Right lobe of liver (tissue), 6 donors: ENCODE data around the gene RPS6KA4. TPM values are rescaled to one million over a fixed set of nuclear protein-coding genes. Genes with fewer than 3 reads are reported as not detected.

Experiments
- ATAC-seq, 4 donors: fragments of 200-7000 bp; cut with Tn5 transposase; one replicate each; pipeline ENCODE4 v1.9.1; 2020; ENCODE audit warnings: mild to moderate bottlenecking in 4 of 4, moderate library complexity in 4 of 4
- DNase-seq, 3 donors: peaks; one replicate each; pipeline ENCODE4 v3.0.0-alpha.2; 2020
- H3K27ac ChIP-seq, 3 donors: fragments of 200-600 bp; one replicate each; pipeline ENCODE4 v1.8.0; 2022
- H3K27me3 ChIP-seq, 2 donors: fragments of 200-600 bp; one replicate each; pipeline ENCODE4 v1.8.0; 2022
- H3K36me3 ChIP-seq, 4 donors: fragments of 200-600 bp; sonication (generic) in 1 of 4; one replicate each; pipeline versions ENCODE4 v1.5.1 to v1.8.0; 2017 to 2022; ENCODE audit warnings: control low read depth in 1 of 4
- H3K4me1 ChIP-seq, 4 donors: fragments of 200-600 bp; sonication (generic) in 1 of 4; one replicate each; pipeline versions ENCODE4 v1.5.1 to v1.8.0; 2017 to 2022; ENCODE audit warnings: control low read depth in 1 of 4
- H3K4me3 ChIP-seq, 3 donors: fragments of 200-600 bp; one replicate each; pipeline ENCODE4 v1.8.0; 2022
- H3K9me3 ChIP-seq, 4 donors: fragments of 200-600 bp; sonication (generic) in 1 of 4; one replicate each; pipeline versions ENCODE4 v1.5.1 to v1.8.0; 2017 to 2022; ENCODE audit warnings: control low read depth in 1 of 4
- POLR2A ChIP-seq: fragments of 450-650 bp; IDR thresholded peaks from one replicate; pipeline ENCODE4 v1.6.1; 2017; ENCODE audit warnings: antibody characterized with exemption, mild to moderate bottlenecking
- WGBS: methylation state at CpG from one replicate; pipeline ENCODE4 v1.1.6; 2018; ENCODE audit warnings: low coverage, low lambda C conversion rate; ENCODE audit not compliant: insufficient coverage; ENCODE audit errors: missing lambda C conversion rate; 5-methylcytosine and 5-hydroxymethylcytosine counted together
- intact Hi-C, 2 donors: fragments of 100-400 bp; cut with DNase I; formaldehyde crosslinking; loops; one replicate each; pipeline versions ENCODE4 v1.11.2 to v1.14.1; 2022
- total RNA-seq, 6 experiments: library from RNA; depleted of rRNA in 2 of 6; stranded (reverse); fragments of >200 nt in 2 of 6; fragmentation: NEBNext Ultra II Directional in 3 of 6; extraction: Animal tissue kit (Norgen Biotek cat#: 25700) in 3 of 6; gene quantifications; one replicate each; pipeline versions ENCODE4 v1.1.0 to v1.2.4, GENCODE V29; 2016 to 2023
- TF ChIP-seq, protein P1 (sequence below), 4 donors: fragments of 200-600 bp in 3 of 4; fragments of 450-650 bp in 1 of 4; IDR thresholded peaks; one replicate each; pipeline versions ENCODE4 v1.5.1 to v1.8.0; 2016 to 2022; ENCODE audit warnings: antibody characterized with exemption in 4 of 4, mild to moderate bottlenecking in 2 of 4
- donor health status: DM: no; HTN: yes; CAD: no.
- donor health status: DM: no; HTN: no; CAD: no.
- donor health status: DM: no; HTN: no; CAD: no.
- donor health status: DM: no; HTN: yes; CAD: no.
- donor health status: DM: no; HTN: yes; CAD: no.

Gene RPS6KA4
- total RNA-seq, 6 experiments from 2014 or later, result 6.6 to 17.9 (median 10.3) TPM

DNA sequence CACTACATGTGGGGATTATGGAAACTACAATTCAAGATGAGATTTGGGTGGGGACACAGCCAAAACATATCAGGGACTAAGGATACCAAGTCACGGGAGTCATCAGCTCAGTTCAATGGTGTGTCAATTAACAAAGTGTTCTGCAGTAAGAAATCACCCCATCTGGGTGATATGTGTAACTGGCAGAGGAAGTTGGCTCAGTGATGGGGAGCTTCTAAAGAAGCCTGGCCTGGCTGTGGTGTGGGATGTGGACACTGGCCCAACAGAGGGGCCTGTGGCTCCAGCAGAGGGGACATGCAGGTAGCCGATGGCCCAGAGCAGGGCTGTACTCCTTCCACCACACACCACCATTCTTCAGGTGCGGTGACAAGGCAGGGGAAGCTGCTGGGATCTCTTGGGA lies 31.6 kb downstream of the RPS6KA4 start:
- TF ChIP-seq POLR2A, result no peak
- TF ChIP-seq, protein P1, sequence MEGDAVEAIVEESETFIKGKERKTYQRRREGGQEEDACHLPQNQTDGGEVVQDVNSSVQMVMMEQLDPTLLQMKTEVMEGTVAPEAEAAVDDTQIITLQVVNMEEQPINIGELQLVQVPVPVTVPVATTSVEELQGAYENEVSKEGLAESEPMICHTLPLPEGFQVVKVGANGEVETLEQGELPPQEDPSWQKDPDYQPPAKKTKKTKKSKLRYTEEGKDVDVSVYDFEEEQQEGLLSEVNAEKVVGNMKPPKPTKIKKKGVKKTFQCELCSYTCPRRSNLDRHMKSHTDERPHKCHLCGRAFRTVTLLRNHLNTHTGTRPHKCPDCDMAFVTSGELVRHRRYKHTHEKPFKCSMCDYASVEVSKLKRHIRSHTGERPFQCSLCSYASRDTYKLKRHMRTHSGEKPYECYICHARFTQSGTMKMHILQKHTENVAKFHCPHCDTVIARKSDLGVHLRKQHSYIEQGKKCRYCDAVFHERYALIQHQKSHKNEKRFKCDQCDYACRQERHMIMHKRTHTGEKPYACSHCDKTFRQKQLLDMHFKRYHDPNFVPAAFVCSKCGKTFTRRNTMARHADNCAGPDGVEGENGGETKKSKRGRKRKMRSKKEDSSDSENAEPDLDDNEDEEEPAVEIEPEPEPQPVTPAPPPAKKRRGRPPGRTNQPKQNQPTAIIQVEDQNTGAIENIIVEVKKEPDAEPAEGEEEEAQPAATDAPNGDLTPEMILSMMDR (IDR thresholded peaks at IDR 0.05), result no peak
- 83% methylated on average over 2 of the region's 3 CpGs for WGBS
- Histone ChIP-seq H3K4me3 (no peak overlapping the region), H3K27ac (no peak overlapping the region), H3K4me1 (no peaks in the 10 kb centered on the region), H3K9me3 (no peaks in the 10 kb centered on the region), H3K27me3 (no peaks in the 10 kb centered on the region), H3K36me3 (no peaks in the 10 kb centered on the region)
- ATAC-seq (no peak), DNase-seq (no peak)
- intact Hi-C loops, result no loop called here

GRCh38 chr11:64391839-64392238 lies 32.9 kb downstream of the RPS6KA4 start:
- no peak overlapping the region for H3K4me3 ChIP-seq
- DNase-seq, result no peak
- H3K9me3 ChIP-seq, result no peaks in the 10 kb centered on the region
- no peak for ATAC-seq
- no peaks in the 10 kb centered on the region for H3K27me3 ChIP-seq
- TF ChIP-seq POLR2A, result no peak
- TF ChIP-seq, protein P1 (IDR thresholded peaks at IDR 0.05), result no peak
- intact Hi-C loops, result no loop called here
- H3K27ac ChIP-seq, result no peak overlapping the region
- H3K4me1 ChIP-seq, result no peaks in the 10 kb centered on the region
- 100% methylated on average over 3 of the region's 3 CpGs for WGBS
- H3K36me3 ChIP-seq, result no peaks in the 10 kb centered on the region

DNA sequence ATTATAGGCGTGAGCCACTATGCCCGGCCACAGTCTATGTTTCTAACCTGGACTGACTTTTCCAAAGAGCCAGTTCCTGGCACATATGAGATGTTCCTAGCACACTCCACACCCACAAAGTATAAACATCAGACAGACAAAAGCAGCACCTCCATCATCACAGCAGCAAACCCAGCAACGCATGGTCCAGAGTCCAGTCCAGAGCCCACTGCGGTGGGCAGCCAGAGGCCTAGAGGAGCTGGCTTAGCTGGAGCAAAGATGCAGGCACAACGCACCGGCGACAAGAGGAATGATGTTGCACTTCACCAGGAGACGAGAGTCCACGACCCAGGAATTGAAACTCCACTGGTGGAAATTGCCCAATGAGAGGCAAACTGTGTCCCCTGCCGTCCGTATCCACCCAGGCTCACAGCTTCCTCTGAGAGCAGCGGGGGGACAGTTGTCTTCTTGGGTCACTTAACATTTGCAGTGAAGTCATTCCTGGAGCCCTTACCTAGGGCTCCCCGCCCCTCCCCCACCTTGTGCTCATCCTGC lies 36.6 kb downstream of the RPS6KA4 start:
- no peak for DNase-seq
- WGBS, result 21% methylated on average over 5 of the region's 13 CpGs
- Histone ChIP-seq H3K36me3 (no peaks in the 10 kb centered on the region), H3K4me3 (no peak overlapping the region), H3K27ac (no peak overlapping the region), H3K27me3 (no peaks in the 10 kb centered on the region), H3K9me3 (no peaks in the 10 kb centered on the region), H3K4me1 (no peaks in the 10 kb centered on the region)
- intact Hi-C loops, result no loop called here
- no peak for TF ChIP-seq POLR2A
- TF ChIP-seq, protein P1 (IDR thresholded peaks at IDR 0.05), result no peak
- peak; percentile 43 to 71 (median 52) for ATAC-seq

DNA sequence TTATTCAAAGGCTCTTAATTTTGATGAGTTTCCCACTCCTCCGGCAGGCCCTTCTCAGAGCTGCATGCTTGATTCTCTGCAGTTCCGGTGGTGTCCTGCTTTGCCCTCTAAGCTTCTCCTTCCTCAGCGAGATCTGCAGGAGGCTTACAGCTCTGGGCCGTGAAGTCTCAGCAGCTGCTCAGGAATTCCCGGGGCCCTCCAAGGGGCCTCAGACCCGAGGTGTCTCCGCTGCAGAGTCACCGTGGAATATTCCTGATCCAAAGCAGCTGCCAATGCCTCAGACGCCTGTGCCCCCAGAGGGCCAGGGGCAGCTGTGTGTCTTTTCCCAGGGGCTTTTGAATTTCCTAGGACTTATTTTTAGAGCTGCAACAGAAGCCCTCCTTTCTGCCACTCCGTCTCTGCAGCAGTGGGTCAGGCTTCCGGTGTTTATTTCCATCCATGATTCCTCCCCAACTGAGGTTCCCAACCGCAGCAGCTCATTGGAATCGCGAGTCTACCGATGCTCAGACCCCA lies 37.2 kb downstream of the RPS6KA4 start:
- H3K9me3 ChIP-seq, result no peaks in the 10 kb centered on the region
- no peak overlapping the region for H3K4me3 ChIP-seq
- intact Hi-C loops, result no loop called here
- no peak for DNase-seq
- TF ChIP-seq, protein P1 (IDR thresholded peaks at IDR 0.05), result no peak
- no peak for TF ChIP-seq POLR2A
- no peaks in the 10 kb centered on the region for H3K27me3 ChIP-seq
- H3K27ac ChIP-seq, result no peak overlapping the region
- H3K4me1 ChIP-seq, result no peaks in the 10 kb centered on the region
- ATAC-seq, result peak; percentile 11 to 58 (median 40)
- WGBS, result 12% methylated on average over 15 of the region's 15 CpGs
- H3K36me3 ChIP-seq, result no peaks in the 10 kb centered on the region
